HEK293 (cell line): Measurements from ENCODE around the gene B4GALT5.
A peak's percentile ranks its signal among the peaks of the same experiment; 100 is the strongest.

Experiments used
- CTCF ChIA-PET: fragments of 350-600 bp; formaldehyde crosslinking; extraction: SDS; loops from one replicate; lab custom pipeline; 2021; ENCODE audit warnings: antibody characterized with exemption; lab: Yijun Ruan, JAX
- POLR2A ChIA-PET: fragments of 300-600 bp; formaldehyde crosslinking; extraction: SDS; loops from one replicate; lab custom pipeline; 2020; ENCODE audit warnings: antibody characterized with exemption, inconsistent platforms; lab: Yijun Ruan, JAX
- H3K27ac ChIP-seq: fragments of 200-500 bp; sonication (Bioruptor generic); 2 replicates; pipeline ENCODE4 v1.5.1; 2014; ENCODE audit warnings: low read depth, low read length, control low read depth, inconsistent platforms; ENCODE audit errors: extremely low read depth
- H3K36me3 ChIP-seq, 2 experiments: fragments of 200-500 bp in 1 of 2; sonication (Bioruptor generic) in 1 of 2; 1 replicate in 1 of 2; 2 replicates in 1 of 2; pipeline ENCODE4 v1.5.1; 2014 to 2017; ENCODE audit warnings: inconsistent platforms in 2 of 2, low read length in 2 of 2; ENCODE audit not compliant: control insufficient read depth in 2 of 2, insufficient read depth in 1 of 2
- H3K4me1 ChIP-seq: fragments of 200-500 bp; sonication (Bioruptor generic); 2 replicates; pipeline ENCODE4 v1.5.1; 2014; ENCODE audit warnings: mild to moderate bottlenecking, low read length, inconsistent platforms; ENCODE audit not compliant: control insufficient read depth, insufficient read depth
- H3K4me3 ChIP-seq: 2 replicates; pipeline ENCODE4 v1.5.1; 2011; ENCODE audit warnings: low read depth, mild to moderate bottlenecking, control low read depth, low read length, moderate library complexity
- H3K9me3 ChIP-seq: fragments of 200-500 bp; sonication (Bioruptor generic); 2 replicates; pipeline ENCODE4 v1.5.1; 2014; ENCODE audit warnings: low read depth, low read length, inconsistent platforms; ENCODE audit not compliant: control insufficient read depth, insufficient read depth
- HIC1 ChIP-seq: fragments of 450-650 bp; formaldehyde crosslinking; IDR thresholded peaks from 2 replicates; pipeline ENCODE4 v1.5.1; 2016; ENCODE audit warnings: missing biosample characterization, missing genetic modification characterization
- PRDM10 ChIP-seq: fragments of 450-650 bp; formaldehyde crosslinking; IDR thresholded peaks from 2 replicates; pipeline ENCODE4 v1.5.1; 2016; ENCODE audit warnings: missing biosample characterization, missing genetic modification characterization
- REST ChIP-seq: fragments of 450-650 bp; formaldehyde crosslinking; IDR thresholded peaks from 2 replicates; pipeline ENCODE4 v1.5.1; 2016; ENCODE audit warnings: missing biosample characterization, missing genetic modification characterization
- WT1 ChIP-seq: fragments of 450-650 bp; formaldehyde crosslinking; IDR thresholded peaks from 2 replicates; pipeline ENCODE4 v1.5.1; 2016; ENCODE audit warnings: missing biosample characterization, missing genetic modification characterization
- ZNF214 ChIP-seq: fragments of 450-650 bp; formaldehyde crosslinking; IDR thresholded peaks from 2 replicates; pipeline ENCODE4 v1.5.1; 2017; ENCODE audit warnings: missing biosample characterization, mild to moderate bottlenecking, missing genetic modification characterization, borderline replicate concordance
- ZNF280C ChIP-seq: fragments of 450-650 bp; formaldehyde crosslinking; IDR thresholded peaks from 2 replicates; pipeline ENCODE4 v1.5.1; 2016; ENCODE audit warnings: missing biosample characterization, missing genetic modification characterization
- ZNF391 ChIP-seq: fragments of 450-650 bp; formaldehyde crosslinking; IDR thresholded peaks from 2 replicates; pipeline ENCODE4 v1.5.1; 2016; ENCODE audit warnings: low read depth, missing biosample characterization, missing genetic modification characterization, borderline replicate concordance
- ZNF600 ChIP-seq: fragments of 450-650 bp; formaldehyde crosslinking; IDR thresholded peaks from 2 replicates; pipeline ENCODE4 v1.5.1; 2016; ENCODE audit warnings: missing biosample characterization, missing genetic modification characterization
- ZNF707 ChIP-seq: fragments of 450-650 bp; formaldehyde crosslinking; IDR thresholded peaks from 2 replicates; pipeline ENCODE4 v1.5.1; 2016; ENCODE audit warnings: missing biosample characterization, missing genetic modification characterization
- ZNF791 ChIP-seq: fragments of 450-650 bp; formaldehyde crosslinking; IDR thresholded peaks from 2 replicates; pipeline ENCODE4 v1.5.1; 2016; ENCODE audit warnings: missing biosample characterization, missing genetic modification characterization

Gene B4GALT5

GRCh38 chr20:49693435-49694171 lies 20.1 kb downstream of the B4GALT5 start:
- H3K27ac ChIP-seq, result no peak overlapping the region
- ChIA-PET POLR2A (interaction anchor here (0.6 to 1.0 kb wide), 3 partner anchors 21 to 463 kb away, joined by 3 read pairs; no protein-coding TSS in a partner anchor), CTCF (interaction anchor here (1.2 to 3.0 kb wide), 2 partner anchors 14 to 85 kb away, joined by 3 to 9 read pairs; no protein-coding TSS in a partner anchor)
- H3K4me3 ChIP-seq, result no peak overlapping the region
- no peaks in the 10 kb centered on the region for H3K36me3 ChIP-seq
- H3K4me1 ChIP-seq, result peaks cover 15% of the 10 kb centered on the region
- H3K9me3 ChIP-seq, result no peaks in the 10 kb centered on the region
- TF ChIP-seq ZNF391 (tag by site-specific recombination) (no peak), ZNF600 (tag by site-specific recombination) (0 out of 2 replicates have a peak, but pooled peaks have one; percentile 18), ZNF214 (tag by site-specific recombination) (no peak)

- ChIA-PET CTCF (interaction anchor here (0.8 to 3.0 kb wide), 3 partner anchors 15 to 153 kb away, joined by 3 to 9 read pairs (median 4); no protein-coding TSS in a partner anchor), POLR2A (interaction anchor here (0.9 kb wide), 1 partner anchor 21 kb away, joined by 3 read pairs; no protein-coding TSS in a partner anchor)
- Histone ChIP-seq H3K9me3 (no peaks in the 10 kb centered on the region), H3K36me3 (no peaks in the 10 kb centered on the region), H3K4me3 (no peak overlapping the region), H3K27ac (no peak overlapping the region), H3K4me1 (peaks cover 18% of the 10 kb centered on the region)
- TF ChIP-seq ZNF707 (tag by site-specific recombination) (no peak), HIC1 (tag by site-specific recombination) (no peak), PRDM10 (peak; percentile 93), ZNF280C (tag by site-specific recombination) (no peak), ZNF791 (no peak)
Observed at GRCh38 chr20:49692941-49693340, 20.7 kb downstream of the B4GALT5 start.

- peaks cover 17% of the 10 kb centered on the region for H3K4me1 ChIP-seq
- CTCF ChIA-PET, result interaction anchor here (0.8 to 3.0 kb wide), 2 partner anchors 83 to 154 kb away, joined by 4 to 9 read pairs; no protein-coding TSS in a partner anchor
Observed at GRCh38 chr20:49691818-49692568, 21.7 kb downstream of the B4GALT5 start.

More at GRCh38 chr20:49691818-49692568, 21.7 kb downstream of the B4GALT5 start:
- POLR2A ChIA-PET, result no interaction called here
- TF ChIP-seq REST (tag by site-specific recombination) (no peak), WT1 (tag by site-specific recombination) (0 out of 2 replicates have a peak, but pooled peaks have one; percentile 13)
- Histone ChIP-seq H3K27ac (no peak overlapping the region), H3K36me3 (no peaks in the 10 kb centered on the region), H3K4me3 (no peak overlapping the region), H3K9me3 (no peaks in the 10 kb centered on the region)
